H9 (cell line): ENCODE measurements around the gene MAPT. TPM values are rescaled to one million over a fixed set of nuclear protein-coding genes. Genes with fewer than 3 reads are reported as not detected.

Source experiments
- DNase-seq: peaks from one replicate; pipeline ENCODE4 v3.0.0-alpha.2; 2017
- H2AFZ ChIP-seq: one replicate; pipeline ENCODE4 v1.6.1; 2013; ENCODE audit warnings: mild to moderate bottlenecking, low read length, control low read depth, moderate library complexity
- H2AK5ac ChIP-seq: 2 replicates; pipeline ENCODE4 v1.6.1; 2013; ENCODE audit warnings: low read length, control low read depth, mixed read lengths; ENCODE audit not compliant: insufficient read length
- H2BK120ac ChIP-seq: one replicate; pipeline ENCODE4 v1.6.1; 2013; ENCODE audit warnings: low read depth, mild to moderate bottlenecking, low read length, control low read depth, inconsistent platforms; ENCODE audit not compliant: poor library complexity, severe bottlenecking
- H2BK12ac ChIP-seq: 2 replicates; pipeline ENCODE4 v1.6.1; 2013; ENCODE audit warnings: low read length, control low read depth, mixed read lengths, low read depth; ENCODE audit not compliant: insufficient read length
- H2BK15ac ChIP-seq: 2 replicates; pipeline ENCODE4 v1.6.1; 2013; ENCODE audit warnings: low read depth, low read length, control low read depth
- H2BK20ac ChIP-seq: one replicate; pipeline ENCODE4 v1.6.1; 2013; ENCODE audit warnings: low read depth, mild to moderate bottlenecking, low read length, control low read depth, inconsistent platforms; ENCODE audit not compliant: poor library complexity, severe bottlenecking
- H2BK5ac ChIP-seq: 2 replicates; pipeline ENCODE4 v1.6.1; 2013; ENCODE audit warnings: low read length, control low read depth, mixed read lengths; ENCODE audit not compliant: insufficient read length
- H3K14ac ChIP-seq: 2 replicates; pipeline ENCODE4 v1.6.1; 2013; ENCODE audit warnings: low read length, control low read depth; ENCODE audit not compliant: insufficient read depth
- H3K18ac ChIP-seq: 2 replicates; pipeline ENCODE4 v1.6.1; 2013; ENCODE audit warnings: low read depth, mild to moderate bottlenecking, mixed read lengths, low read length, control low read depth; ENCODE audit not compliant: insufficient read length
- H3K23ac ChIP-seq: 2 replicates; pipeline ENCODE4 v1.6.1; 2013; ENCODE audit warnings: low read length, control low read depth, mixed read lengths, low read depth; ENCODE audit not compliant: insufficient read length
- H3K23me2 ChIP-seq: 2 replicates; pipeline ENCODE4 v1.6.1; 2013; ENCODE audit warnings: low read depth, mild to moderate bottlenecking, mixed read lengths, low read length, control low read depth; ENCODE audit not compliant: insufficient read length, poor library complexity, severe bottlenecking
- H3K27ac ChIP-seq: 2 replicates; pipeline ENCODE4 v1.5.1; 2013; ENCODE audit warnings: low read length, control low read depth, mixed read lengths, low read depth; ENCODE audit not compliant: insufficient read length
- H3K27me3 ChIP-seq: 2 replicates; pipeline ENCODE4 v1.6.1; 2013; ENCODE audit warnings: low read length, control low read depth, inconsistent platforms; ENCODE audit not compliant: insufficient read depth
- H3K4ac ChIP-seq: 2 replicates; pipeline ENCODE4 v1.6.1; 2013; ENCODE audit warnings: low read depth, mild to moderate bottlenecking, control low read depth, inconsistent platforms, low read length, moderate library complexity
- H3K4me1 ChIP-seq: 2 replicates; pipeline ENCODE4 v1.6.1; 2013; ENCODE audit warnings: low read length, control low read depth, inconsistent platforms; ENCODE audit not compliant: insufficient read depth
- H3K4me2 ChIP-seq: 2 replicates; pipeline ENCODE4 v1.6.1; 2013; ENCODE audit warnings: low read length, control low read depth, mixed read lengths; ENCODE audit not compliant: insufficient read length, insufficient read depth
- H3K56ac ChIP-seq: 2 replicates; pipeline ENCODE4 v1.6.1; 2013; ENCODE audit warnings: low read depth, mild to moderate bottlenecking, mixed read lengths, low read length, control low read depth; ENCODE audit not compliant: insufficient read length
- H3K79me1 ChIP-seq: 2 replicates; pipeline ENCODE4 v1.6.1; 2013; ENCODE audit warnings: low read depth, mild to moderate bottlenecking, moderate library complexity, low read length, control low read depth, inconsistent platforms; ENCODE audit not compliant: insufficient read depth, poor library complexity, severe bottlenecking
- H3K79me2 ChIP-seq: 2 replicates; pipeline ENCODE4 v1.6.1; 2013; ENCODE audit warnings: low read length, control low read depth, inconsistent platforms; ENCODE audit not compliant: insufficient read depth
- H3K9ac ChIP-seq: 2 replicates; pipeline ENCODE4 v1.6.1; 2013; ENCODE audit warnings: low read length, control low read depth, mixed read lengths; ENCODE audit not compliant: insufficient read length; ENCODE audit errors: extremely low read depth
- H3K9me3 ChIP-seq: one replicate; pipeline ENCODE4 v1.6.1; 2013; ENCODE audit warnings: low read depth, low read length, inconsistent platforms; ENCODE audit not compliant: control insufficient read depth
- H3T11ph ChIP-seq: one replicate; pipeline ENCODE4 v1.6.1; 2013; ENCODE audit warnings: mild to moderate bottlenecking, low read length, control low read depth, inconsistent platforms
- H4K20me1 ChIP-seq: one replicate; pipeline ENCODE4 v1.6.1; 2013; ENCODE audit not compliant: control insufficient read depth, insufficient read length, insufficient read depth
- H4K5ac ChIP-seq: 2 replicates; pipeline ENCODE4 v1.6.1; 2013; ENCODE audit warnings: low read depth, mild to moderate bottlenecking, mixed read lengths, low read length, control low read depth; ENCODE audit not compliant: insufficient read length
- H4K8ac ChIP-seq: replicated peaks from 2 replicates; pipeline ENCODE4 v1.6.1; 2013; ENCODE audit warnings: low read length, control low read depth, mixed read lengths, low read depth; ENCODE audit not compliant: insufficient read length
- H4K91ac ChIP-seq: 2 replicates; pipeline ENCODE4 v1.6.1; 2013; ENCODE audit warnings: low read depth, mild to moderate bottlenecking, moderate library complexity, mixed read lengths, low read length, control low read depth; ENCODE audit not compliant: insufficient read length
- H3K27ac Mint-ChIP-seq, 3 experiments: 2 replicates in 2 of 3; 3 replicates in 1 of 3; pipeline ENCODE4 v1.8.0; 2020 to 2021; ENCODE audit warnings: mixed read lengths in 3 of 3, mild to moderate bottlenecking in 1 of 3, moderate library complexity in 1 of 3
- H3K27me3 Mint-ChIP-seq: 2 replicates; pipeline ENCODE4 v1.8.0; 2021; ENCODE audit warnings: low read depth, mild to moderate bottlenecking, moderate library complexity, mixed read lengths
- H3K36me3 Mint-ChIP-seq, 3 experiments: 2 replicates in 2 of 3; 3 replicates in 1 of 3; pipeline ENCODE4 v1.8.0; 2020 to 2021; ENCODE audit warnings: low read depth in 3 of 3, mixed read lengths in 3 of 3; ENCODE audit not compliant: insufficient read depth in 1 of 3
- H3K4me1 Mint-ChIP-seq, 2 experiments: 2 replicates each; pipeline ENCODE4 v1.8.0; 2020; ENCODE audit warnings: mixed read lengths in 2 of 2
- H3K4me3 Mint-ChIP-seq, 2 experiments: 2 replicates in 1 of 2; 3 replicates in 1 of 2; pipeline ENCODE4 v1.8.0; 2020 to 2021; ENCODE audit warnings: mild to moderate bottlenecking in 2 of 2, mixed read lengths in 2 of 2, moderate library complexity in 1 of 2
- H3K9me3 Mint-ChIP-seq, 2 experiments: 2 replicates in 1 of 2; 3 replicates in 1 of 2; pipeline ENCODE4 v1.8.0; 2020; ENCODE audit warnings: mild to moderate bottlenecking in 2 of 2, mixed read lengths in 2 of 2, moderate library complexity in 1 of 2
- CTCF ChIP-seq: fragments of 200-600 bp; sonication (generic); conservative IDR thresholded peaks from 3 replicates; pipeline ENCODE4 v1.8.0; 2021; ENCODE audit warnings: antibody characterized with exemption, mild to moderate bottlenecking
- WGBS: extraction: QIAGEN DNeasy Blood & Tissue Kit; methylation state at CpG from one replicate; pipeline ENCODE4 v1.1.7; 2013; ENCODE audit warnings: missing lambda C conversion rate, low lambda C conversion rate, mixed read lengths; ENCODE audit not compliant: insufficient read length; ENCODE audit errors: extremely low coverage; 5-methylcytosine and 5-hydroxymethylcytosine counted together
- total RNA-seq: library from RNA; stranded (reverse); gene quantifications from 2 replicates; pipeline ENCODE4 v1.2.1, GENCODE V29; 2021

MAPT gene
- total RNA-seq, 1 experiment from 2014 or later, result 1.6 TPM

- Histone ChIP-seq H3K27me3 (peaks cover 3% of the 10 kb centered on the region; the same call in 1 of the 2 replicates), H3K79me1 (no peaks in the 10 kb centered on the region), H4K5ac (no peak overlapping the region), H2BK5ac (no peak overlapping the region), H4K8ac (no peak overlapping the region), H3K9ac (no peak overlapping the region), H3K27ac (no peak overlapping the region), H3K4me1 (no peaks in the 10 kb centered on the region), H3K56ac (no peak overlapping the region), H2BK20ac (no peak overlapping the region), H3K4me2 (no peak overlapping the region), H3T11ph (no peak overlapping the region), H3K23me2 (no peaks in the 10 kb centered on the region), H3K14ac (no peak overlapping the region; the same call in 1 of the 2 replicates), H4K20me1 (peaks cover 4% of the 10 kb centered on the region), H3K23ac (no peak overlapping the region), H2BK120ac (no peak overlapping the region), H2AFZ (no peak overlapping the region), H3K79me2 (no peaks in the 10 kb centered on the region), H3K18ac (no peak overlapping the region), H2BK15ac (no peak overlapping the region), H2AK5ac (no peak overlapping the region), H3K4ac (no peak overlapping the region), H2BK12ac (no peak overlapping the region), H3K9me3 (no peaks in the 10 kb centered on the region), H4K91ac (no peak overlapping the region)
- Mint-ChIP-seq H3K27ac (no peak overlapping the region), H3K36me3 (no peaks in the 10 kb centered on the region), H3K9me3 (no peaks in the 10 kb centered on the region), H3K27me3 (peaks cover 10% of the 10 kb centered on the region), H3K4me1 (0 out of 4 replicates have a peak, but pooled peaks cover 0 to 3% of the 10 kb centered on the region in 2 experiments), H3K4me3 (no peak overlapping the region)
- no peak for TF ChIP-seq CTCF
- no CpG with 5 or more reads among the region's 15 CpGs for WGBS
- DNase-seq, result no peak
These were observed 45.4 kb upstream of the MAPT start for GRCh38 chr17:45848868-45849535.
